HL-60/S4 (cell line): Measurements from ENCODE around the gene PCDHGB5.
"Not testable (repeated sequence)": the region's sequence is repeated elsewhere in the genome, so short reads cannot be mapped to it uniquely, and the experiment has no call there.

Experiments used
- in situ Hi-C: fragments of 300-500 bp; cut with MboI; formaldehyde crosslinking; loops from 2 replicates; pipeline ENCODE4 v1.14.3; 2022; ENCODE audit warnings: low sequenced_read_pairs

Gene PCDHGB5

GRCh38 chr5:141409598-141410306 lies 12.0 kb downstream of the PCDHGB5 start:
- in situ Hi-C loops, result loop anchor here (10.0 kb wide), 1 partner anchor 145 kb away; no protein-coding TSS in a partner anchor

GRCh38 chr5:141411575-141411974 lies 13.8 kb downstream of the PCDHGB5 start:
- in situ Hi-C loops, result loop anchor here (10.0 kb wide), 1 partner anchor 143 kb away; no protein-coding TSS in a partner anchor

GRCh38 chr5:141412854-141413539 lies 15.2 kb downstream of the PCDHGB5 start, which contains the start of gene PCDHGA10:
Gene PCDHGA10 (plus strand): TSS chr5:141412987. CDS start chr5:141413176, 189 bp downstream.
- in situ Hi-C loops, result loop anchor here (10.0 kb wide), 1 partner anchor 142 kb away; no protein-coding TSS in a partner anchor

GRCh38 chr5:141413540-141414069 lies 15.9 kb downstream of the PCDHGB5 start:
- in situ Hi-C loops, result loop anchor here (10.0 kb wide), 1 partner anchor 141 kb away; no protein-coding TSS in a partner anchor

- in situ Hi-C loops, result loop anchor here (10.0 kb wide), 1 partner anchor 140 kb away; no protein-coding TSS in a partner anchor
Measured at GRCh38 chr5:141414548-141415274, 17.0 kb downstream of the PCDHGB5 start.

GRCh38 chr5:141415275-141415618 lies 17.5 kb downstream of the PCDHGB5 start:
- in situ Hi-C loops, result loop anchor here (10.0 kb wide), 1 partner anchor 140 kb away; no protein-coding TSS in a partner anchor

- in situ Hi-C loops, result loop anchor here (10.0 kb wide), 1 partner anchor 137 kb away; no protein-coding TSS in a partner anchor
Measured at GRCh38 chr5:141417494-141418172, 19.9 kb downstream of the PCDHGB5 start, which contains the start of gene PCDHGB7. Gene PCDHGB7 (plus strand): TSS chr5:141417677. CDS start chr5:141417860, 183 bp downstream.

- in situ Hi-C loops, result loop anchor here (10.0 kb wide), 1 partner anchor 136 kb away; no protein-coding TSS in a partner anchor
Measured at GRCh38 chr5:141419074-141419880, 21.5 kb downstream of the PCDHGB5 start.

- in situ Hi-C loops, result no loop called here
Measured at GRCh38 chr5:141420855-141421488, 23.2 kb downstream of the PCDHGB5 start, which contains the start of gene PCDHGA11. Gene PCDHGA11 (plus strand): TSS chr5:141421051. CDS start chr5:141421228, 177 bp downstream.

- in situ Hi-C loops, result no loop called here
Measured at GRCh38 chr5:141421489-141421855, 23.7 kb downstream of the PCDHGB5 start.

GRCh38 chr5:141422742-141423291 lies 25.1 kb downstream of the PCDHGB5 start:
- in situ Hi-C loops, result no loop called here

GRCh38 chr5:141427783-141428426 lies 30.2 kb downstream of the PCDHGB5 start:
- in situ Hi-C loops, result no loop called here

GRCh38 chr5:141430332-141431113 lies 32.8 kb downstream of the PCDHGB5 start, which contains the start of gene PCDHGA12:
Gene PCDHGA12 (plus strand): TSS chr5:141430507. CDS start chr5:141430760, 253 bp downstream.
- in situ Hi-C loops, result no loop called here

GRCh38 chr5:141431286-141431685 lies 33.5 kb downstream of the PCDHGB5 start:
- in situ Hi-C loops, result no loop called here

- in situ Hi-C loops, result not testable (repeated sequence)
Measured at GRCh38 chr5:141432308-141432707, 34.6 kb downstream of the PCDHGB5 start.

GRCh38 chr5:141432726-141433125 lies 35.0 kb downstream of the PCDHGB5 start:
- in situ Hi-C loops, result not testable (repeated sequence)

GRCh38 chr5:141434006-141434405 lies 36.3 kb downstream of the PCDHGB5 start:
- in situ Hi-C loops, result no loop called here
